ENCODE measurements around the gene LRRC46.

- TF ChIP-seq, protein P1, sequence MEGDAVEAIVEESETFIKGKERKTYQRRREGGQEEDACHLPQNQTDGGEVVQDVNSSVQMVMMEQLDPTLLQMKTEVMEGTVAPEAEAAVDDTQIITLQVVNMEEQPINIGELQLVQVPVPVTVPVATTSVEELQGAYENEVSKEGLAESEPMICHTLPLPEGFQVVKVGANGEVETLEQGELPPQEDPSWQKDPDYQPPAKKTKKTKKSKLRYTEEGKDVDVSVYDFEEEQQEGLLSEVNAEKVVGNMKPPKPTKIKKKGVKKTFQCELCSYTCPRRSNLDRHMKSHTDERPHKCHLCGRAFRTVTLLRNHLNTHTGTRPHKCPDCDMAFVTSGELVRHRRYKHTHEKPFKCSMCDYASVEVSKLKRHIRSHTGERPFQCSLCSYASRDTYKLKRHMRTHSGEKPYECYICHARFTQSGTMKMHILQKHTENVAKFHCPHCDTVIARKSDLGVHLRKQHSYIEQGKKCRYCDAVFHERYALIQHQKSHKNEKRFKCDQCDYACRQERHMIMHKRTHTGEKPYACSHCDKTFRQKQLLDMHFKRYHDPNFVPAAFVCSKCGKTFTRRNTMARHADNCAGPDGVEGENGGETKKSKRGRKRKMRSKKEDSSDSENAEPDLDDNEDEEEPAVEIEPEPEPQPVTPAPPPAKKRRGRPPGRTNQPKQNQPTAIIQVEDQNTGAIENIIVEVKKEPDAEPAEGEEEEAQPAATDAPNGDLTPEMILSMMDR (IDR thresholded peaks at IDR 0.05; ENCODE audit: low read length): no peak
- no peak for TF ChIP-seq EZH2 (IDR thresholded peaks at IDR 0.05; ENCODE audit: borderline replicate concordance, low read length)
These were observed 24.3 kb downstream of the LRRC46 start for GRCh38 chr17:47855737-47856136.
